HFFc6 (cell line): Measurements from ENCODE around the gene STK38. TPM values are rescaled to one million over a fixed set of nuclear protein-coding genes. Genes with fewer than 3 reads are reported as not detected.

Experiments used
- DNase-seq: peaks from one replicate; pipeline ENCODE4 v3.0.0-alpha.2; 2018
- H3K27ac Mint-ChIP-seq: 2 replicates; pipeline ENCODE4 v1.8.0; 2020; ENCODE audit warnings: mild to moderate bottlenecking, mixed read lengths
- H3K27me3 Mint-ChIP-seq: 2 replicates; pipeline ENCODE4 v1.8.0; 2021; ENCODE audit warnings: mild to moderate bottlenecking, moderate library complexity, mixed read lengths; ENCODE audit not compliant: insufficient read depth
- H3K36me3 Mint-ChIP-seq: 2 replicates; pipeline ENCODE4 v1.8.0; 2021; ENCODE audit warnings: low read depth, mixed read lengths
- H3K4me1 Mint-ChIP-seq: 2 replicates; pipeline ENCODE4 v1.8.0; 2020; ENCODE audit warnings: low read depth, mixed read lengths
- H3K4me3 Mint-ChIP-seq: 2 replicates; pipeline ENCODE4 v1.8.0; 2020; ENCODE audit warnings: mild to moderate bottlenecking, moderate library complexity, mixed read lengths
- H3K9me3 Mint-ChIP-seq: 2 replicates; pipeline ENCODE4 v1.8.0; 2020; ENCODE audit warnings: mild to moderate bottlenecking, mixed read lengths
- CTCF ChIP-seq: fragments of 200-600 bp; sonication (generic); IDR thresholded peaks from 2 replicates; pipeline ENCODE4 v1.5.0; 2021; ENCODE audit warnings: antibody characterized with exemption, mild to moderate bottlenecking
- total RNA-seq, 6 experiments: library from RNA; stranded (reverse); fragmentation: NEBNext Ultra II Directional; extraction: Animal tissue kit (Norgen Biotek cat#: 25700); gene quantifications; 2 replicates in 1 of 6; 3 replicates in 5 of 6; pipeline ENCODE4 v1.2.3, GENCODE V29; 2021

Gene STK38
- total RNA-seq, 6 experiments from 2014 or later: 37.4 to 44.9 (median 41.9) TPM

- H3K4me3 Mint-ChIP-seq: no peak overlapping the region
- DNase-seq: no peak
- TF ChIP-seq CTCF: no peak
- H3K4me1 Mint-ChIP-seq: peaks cover 10% of the 10 kb centered on the region; the same call in 1 of the 2 replicates
- H3K36me3 Mint-ChIP-seq: peaks cover 28% of the 10 kb centered on the region
- no peaks in the 10 kb centered on the region; the same call in 1 of the 2 replicates for H3K27me3 Mint-ChIP-seq
- H3K9me3 Mint-ChIP-seq: no peaks in the 10 kb centered on the region
- H3K27ac Mint-ChIP-seq: no peak overlapping the region
These were observed 21.9 kb downstream of the STK38 start for GRCh38 chr6:36525346-36525745.

- TF ChIP-seq CTCF: no peak
- no peaks in the 10 kb centered on the region for H3K9me3 Mint-ChIP-seq
- no peak overlapping the region for H3K4me3 Mint-ChIP-seq
- H3K4me1 Mint-ChIP-seq: peaks cover 10% of the 10 kb centered on the region; the same call in 1 of the 2 replicates
- DNase-seq: no peak
- peaks cover 28% of the 10 kb centered on the region for H3K36me3 Mint-ChIP-seq
- no peaks in the 10 kb centered on the region; the same call in 1 of the 2 replicates for H3K27me3 Mint-ChIP-seq
- H3K27ac Mint-ChIP-seq: no peak overlapping the region
These were observed 22.4 kb downstream of the STK38 start for GRCh38 chr6:36524871-36525270.

GRCh38 chr6:36523936-36524499, 23.3 kb downstream of the STK38 start:
- H3K36me3 Mint-ChIP-seq: peaks cover 29% of the 10 kb centered on the region
- H3K4me3 Mint-ChIP-seq: no peak overlapping the region
- no peak overlapping the region; the same call in 1 of the 2 replicates for H3K27ac Mint-ChIP-seq
- peaks cover 10% of the 10 kb centered on the region; the same call in 1 of the 2 replicates for H3K4me1 Mint-ChIP-seq
- H3K27me3 Mint-ChIP-seq: no peaks in the 10 kb centered on the region; the same call in 1 of the 2 replicates
- no peak for TF ChIP-seq CTCF
- DNase-seq: no peak
- no peaks in the 10 kb centered on the region for H3K9me3 Mint-ChIP-seq

- Mint-ChIP-seq H3K4me3 (no peak overlapping the region), H3K9me3 (no peaks in the 10 kb centered on the region), H3K27ac (no peak overlapping the region), H3K27me3 (no peaks in the 10 kb centered on the region; the same call in 1 of the 2 replicates), H3K36me3 (peaks cover 32% of the 10 kb centered on the region), H3K4me1 (peaks cover 10% of the 10 kb centered on the region; the same call in 1 of the 2 replicates)
- no peak for DNase-seq
- no peak for TF ChIP-seq CTCF
These were observed 23.8 kb downstream of the STK38 start for GRCh38 chr6:36523451-36523850.

- Mint-ChIP-seq H3K36me3 (peaks cover 27% of the 10 kb centered on the region), H3K4me3 (no peak overlapping the region), H3K9me3 (no peaks in the 10 kb centered on the region), H3K27ac (no peak overlapping the region), H3K4me1 (peaks cover 4% of the 10 kb centered on the region; the same call in 1 of the 2 replicates), H3K27me3 (no peaks in the 10 kb centered on the region)
- no peak for DNase-seq
- no peak for TF ChIP-seq CTCF
These were observed 27.9 kb downstream of the STK38 start for GRCh38 chr6:36519352-36519751.
